Caki2 (cell line): ENCODE results near the gene KRABD2. TPM values are rescaled to one million over a fixed set of nuclear protein-coding genes. Genes with fewer than 3 reads are reported as not detected.

Experiments used
- DNase-seq: peaks from one replicate; pipeline ENCODE4 v3.0.0-alpha.2; 2015; ENCODE audit warnings: low read depth
- in situ Hi-C: cut with HindIII; loops from 2 replicates; pipeline ENCODE4 v1.10.0; 2016; ENCODE audit warnings: low sequenced_read_pairs, low pct_unique_long_range_greater_than_20kb, mixed read lengths
- total RNA-seq: library from RNA; depleted of rRNA; stranded (reverse); fragments of >200 nt; shearing (Covaris generic); gene quantifications from 2 replicates; pipeline ENCODE4 v1.2.3, GENCODE V29; 2014; ENCODE audit warnings: low replicate concordance; rRNA removed

KRABD2 gene

DNA sequence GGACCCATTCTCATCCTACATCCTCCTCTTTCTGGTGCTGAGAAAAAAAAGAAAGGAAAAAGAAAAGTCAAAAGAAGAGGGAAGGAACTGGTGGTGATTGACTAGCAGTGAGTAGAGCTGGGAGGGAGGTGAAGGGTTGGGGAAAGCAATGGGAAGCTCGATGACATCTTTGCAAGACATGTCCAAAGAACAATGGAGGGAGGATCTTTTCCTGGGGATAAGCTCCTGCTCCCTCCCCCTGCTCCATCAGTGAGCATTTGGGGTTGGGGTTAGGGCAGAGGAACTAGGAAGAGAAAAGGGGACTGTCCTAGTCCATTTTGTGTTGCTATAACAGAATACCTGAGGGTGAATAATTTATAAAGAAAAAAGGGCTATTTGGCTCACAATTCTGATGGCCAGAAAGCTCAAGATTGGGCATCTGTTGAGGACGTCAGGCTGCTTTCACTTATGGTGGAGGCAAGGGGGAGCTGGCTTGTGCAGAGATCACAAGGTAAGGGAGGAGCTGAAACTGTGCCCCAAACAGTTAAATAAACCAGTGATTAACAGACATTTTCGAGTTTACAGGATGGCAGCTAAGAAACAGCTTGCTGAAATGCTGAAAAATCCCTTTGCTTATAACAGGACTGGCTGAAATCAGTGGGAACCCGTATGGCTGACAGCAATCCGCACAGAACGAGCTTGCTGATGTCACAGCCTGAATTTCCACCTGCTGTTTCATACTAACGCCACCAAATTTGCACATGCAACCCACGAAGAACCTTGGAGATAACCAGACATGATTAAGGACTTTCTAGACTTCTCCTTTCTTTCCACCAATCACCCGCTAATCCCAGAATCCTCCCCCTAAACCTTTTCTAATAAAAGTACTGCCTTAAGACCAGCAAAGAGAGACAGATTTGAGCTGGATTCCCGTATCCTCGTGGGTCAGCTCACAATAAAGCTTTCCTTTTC lies 38.4 kb downstream of the KRABD2 start:
- DNase-seq, result no peak
- in situ Hi-C loops, result no loop called here

DNA sequence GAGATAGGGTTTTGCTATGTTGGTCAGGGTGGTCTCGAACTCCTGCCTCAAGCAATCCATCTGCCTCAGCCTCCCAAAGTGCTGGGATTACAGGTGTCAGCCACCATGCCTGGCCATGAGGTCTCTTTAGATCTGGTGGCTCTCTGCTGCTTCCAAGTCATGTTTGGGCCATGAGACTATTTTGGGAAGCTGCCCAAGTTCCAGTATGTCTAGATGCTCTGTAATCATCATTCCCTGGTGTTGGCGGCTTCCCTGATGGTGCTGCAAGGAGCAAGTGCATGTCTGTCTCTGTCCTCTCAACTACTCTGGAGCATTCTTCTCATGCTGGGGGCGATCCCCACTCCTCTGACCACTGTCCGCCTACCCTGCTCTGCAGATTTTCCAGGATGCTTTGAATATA lies 43.2 kb downstream of the KRABD2 start:
- in situ Hi-C loops, result no loop called here
- DNase-seq, result no peak

DNA sequence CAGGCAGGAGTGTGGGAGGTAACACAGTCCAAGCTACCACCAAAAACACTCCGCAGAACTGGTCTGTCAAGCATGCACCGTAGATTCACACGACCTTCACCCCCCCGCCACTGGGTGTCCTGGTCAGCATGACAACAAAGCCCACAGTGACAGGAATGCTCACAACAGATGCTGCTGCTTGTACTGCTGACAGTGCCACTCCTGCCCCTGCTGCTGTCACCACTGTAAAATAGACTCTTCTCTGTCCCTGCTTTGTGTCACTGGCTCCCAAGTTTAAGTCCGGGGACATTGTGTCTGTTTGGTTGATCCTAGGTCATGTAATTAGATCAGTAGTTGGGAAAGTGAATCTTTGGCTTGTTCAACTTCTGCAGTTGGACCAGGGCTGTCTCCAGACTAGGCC lies 43.8 kb downstream of the KRABD2 start:
- in situ Hi-C loops, result no loop called here
- no peak for DNase-seq

DNA sequence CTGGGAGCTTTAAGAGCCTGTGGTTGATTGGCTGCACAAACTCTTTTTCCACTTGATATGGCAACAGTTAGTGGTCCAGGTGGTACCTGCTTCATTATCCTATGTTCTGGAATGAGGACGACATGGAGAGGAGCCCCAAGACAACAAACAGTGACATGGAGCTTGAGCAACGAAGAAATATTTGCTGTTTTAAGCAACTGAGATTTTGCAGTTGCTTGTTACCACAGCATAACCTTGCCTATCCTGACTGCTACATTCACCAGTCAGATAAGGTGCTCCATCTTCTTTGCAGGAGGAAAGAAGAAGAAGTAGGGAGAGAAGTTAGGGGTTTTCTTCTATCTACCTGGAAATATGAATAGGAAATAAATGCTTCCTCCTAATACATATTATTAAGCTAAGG lies 44.4 kb downstream of the KRABD2 start:
- DNase-seq, result no peak
- in situ Hi-C loops, result no loop called here

DNA sequence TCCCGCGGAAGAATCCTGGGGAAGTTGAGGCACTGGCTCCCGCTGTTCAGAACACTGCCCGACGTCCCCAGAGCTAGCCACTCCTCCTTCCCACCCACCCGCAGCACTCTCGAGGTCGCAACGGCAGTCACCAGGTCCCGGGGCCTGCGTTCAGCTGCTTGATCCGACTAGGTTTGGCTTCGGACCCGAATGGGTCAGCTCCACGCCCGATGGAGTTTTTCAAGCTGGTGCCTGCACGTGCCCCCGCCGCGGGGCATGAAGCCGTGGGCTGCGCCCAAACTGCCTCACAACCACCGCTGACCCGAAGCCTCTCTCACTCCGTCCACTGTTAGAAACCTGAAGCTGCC lies 49.2 kb downstream of the KRABD2 start:
- in situ Hi-C loops, result no loop called here
- DNase-seq, result no peak

Other genes with a start within 250 kb of the KRABD2 start
- gene PER1, start 224.3 kb downstream of the KRABD2 start, total RNA-seq, result 3.2 and 5.6 TPM in 2 replicates
- gene VAMP2, start 213.8 kb downstream of the KRABD2 start, total RNA-seq, result 0.09 TPM in 1 of 2 replicates, not detected in the other
- 47.8 and 62.4 TPM in 2 replicates for gene TMEM107, start 200.3 kb downstream of the KRABD2 start, total RNA-seq
- gene BORCS6, start 186.5 kb downstream of the KRABD2 start, total RNA-seq, result 7.0 and 8.7 TPM in 2 replicates
- gene AURKB, start 166.1 kb downstream of the KRABD2 start, total RNA-seq, result 67.6 and 78.3 TPM in 2 replicates
- gene CTC1, start 128.6 kb downstream of the KRABD2 start, total RNA-seq, result 0.38 and 1.2 TPM in 2 replicates
- 30.2 and 38.5 TPM in 2 replicates for gene PFAS, start 127.4 kb downstream of the KRABD2 start, total RNA-seq
- gene RANGRF, start 88.0 kb downstream of the KRABD2 start, total RNA-seq, result 13.8 and 28.6 TPM in 2 replicates
- gene SLC25A35, start 81.3 kb downstream of the KRABD2 start, total RNA-seq, result 0.81 TPM in 1 of 2 replicates, not detected in the other
- gene ARHGEF15, start 66.5 kb downstream of the KRABD2 start, total RNA-seq, result not detected in 2 replicates
- not detected in 2 replicates for gene ODF4, start 36.9 kb downstream of the KRABD2 start, total RNA-seq
- 2,280 and 2,521 TPM in 2 replicates for gene RPL26, start 6.5 kb upstream of the KRABD2 start, total RNA-seq
- gene RNF222, start 21.1 kb upstream of the KRABD2 start, total RNA-seq, result not detected in 2 replicates
- gene NDEL1, start 59.2 kb upstream of the KRABD2 start, total RNA-seq, result 29.1 and 46.7 TPM in 2 replicates